HG02884 (cell line): ENCODE data around the gene ACTL7B.
"Not testable (repeated sequence)": the region's sequence is repeated elsewhere in the genome, so short reads cannot be mapped to it uniquely, and the experiment has no call there.

Source experiments
- ATAC-seq: cut with Tn5 transposase; IDR thresholded peaks from one replicate; pipeline ENCODE4 v1.9.1; 2021; ENCODE audit warnings: mild to moderate bottlenecking, moderate library complexity; ENCODE audit not compliant: unreplicated experiment

The ACTL7B gene

DNA sequence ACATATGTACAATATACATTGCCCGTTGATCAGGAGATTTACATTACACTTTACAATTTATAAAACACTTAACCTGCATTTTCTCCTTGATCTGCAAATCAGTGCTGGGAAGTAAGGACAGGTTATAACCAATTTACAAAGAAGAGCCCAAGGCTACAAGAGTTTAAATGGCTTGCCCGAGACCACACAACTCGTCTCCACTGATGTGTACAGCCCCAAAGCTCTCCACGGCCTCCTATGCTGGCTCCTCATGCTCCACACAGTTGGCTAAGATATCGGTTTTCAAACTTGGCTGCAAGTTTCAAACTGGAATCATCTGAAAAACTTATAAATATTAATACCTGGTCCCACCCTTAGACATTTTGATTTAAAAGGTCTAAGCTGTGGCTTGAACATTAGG is 10.3 kb downstream of the ACTL7B start:
- ATAC-seq, result no peak

- no peak for ATAC-seq
Observed at GRCh38 chr9:108844856-108845255, 10.9 kb downstream of the ACTL7B start.

GRCh38 chr9:108844391-108844790 is 11.4 kb downstream of the ACTL7B start:
- ATAC-seq, result no peak

DNA sequence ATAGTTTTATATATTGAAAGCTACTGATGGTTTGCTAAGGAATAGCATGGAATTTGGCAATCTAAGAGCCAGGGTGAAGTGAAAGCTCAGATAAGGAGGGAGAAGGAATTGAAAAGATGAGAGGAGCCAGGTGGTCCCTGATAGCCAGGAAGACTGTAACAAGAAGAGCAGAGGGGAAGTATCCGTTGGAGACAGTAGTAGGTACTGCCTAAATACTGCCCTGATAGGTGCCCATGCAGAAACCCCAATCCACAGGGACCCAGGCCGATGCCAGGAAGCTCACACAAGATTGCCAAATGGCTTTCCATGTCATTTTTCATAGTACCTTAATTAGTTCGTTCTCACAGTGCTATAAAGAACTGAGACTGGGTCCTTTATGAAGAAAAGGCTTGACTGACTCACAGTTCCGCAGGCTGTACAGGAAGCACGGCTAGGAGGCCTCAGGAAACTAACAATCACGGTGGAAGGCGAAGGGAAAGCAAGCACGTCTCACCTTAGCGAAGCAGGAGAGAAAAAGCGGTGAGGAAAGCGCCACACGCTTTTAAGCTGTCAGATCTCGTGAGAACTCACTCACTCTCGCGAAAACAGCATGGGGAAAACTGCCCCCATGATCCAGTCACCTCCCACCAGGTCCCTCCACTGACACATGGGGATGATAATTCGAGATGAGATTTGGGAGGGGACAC is 13.0 kb downstream of the ACTL7B start:
- no peak for ATAC-seq

- not testable (repeated sequence) for ATAC-seq
Observed at GRCh38 chr9:108839561-108839960, 16.2 kb downstream of the ACTL7B start.

- no peak for ATAC-seq
Observed at GRCh38 chr9:108838017-108838416, 17.8 kb downstream of the ACTL7B start.

DNA sequence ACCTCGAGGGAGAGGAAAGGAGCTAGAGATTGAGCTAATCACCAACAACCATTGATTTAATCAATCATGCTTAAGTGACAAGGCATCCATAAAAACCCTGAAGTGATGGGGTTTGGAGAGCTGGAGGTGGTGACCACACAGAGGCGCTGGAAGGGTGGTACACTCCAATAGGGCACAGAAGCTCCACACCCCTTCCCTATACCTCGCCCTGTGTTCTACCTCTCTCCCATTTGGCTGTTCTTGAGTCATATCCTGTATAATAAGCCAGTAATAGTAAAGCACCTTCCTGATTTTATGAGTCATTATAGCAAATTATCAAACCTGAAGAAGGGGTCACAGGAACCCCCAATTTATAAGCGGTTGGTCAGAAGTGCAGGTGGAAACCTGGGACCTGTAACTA is 18.3 kb downstream of the ACTL7B start:
- no peak for ATAC-seq

DNA sequence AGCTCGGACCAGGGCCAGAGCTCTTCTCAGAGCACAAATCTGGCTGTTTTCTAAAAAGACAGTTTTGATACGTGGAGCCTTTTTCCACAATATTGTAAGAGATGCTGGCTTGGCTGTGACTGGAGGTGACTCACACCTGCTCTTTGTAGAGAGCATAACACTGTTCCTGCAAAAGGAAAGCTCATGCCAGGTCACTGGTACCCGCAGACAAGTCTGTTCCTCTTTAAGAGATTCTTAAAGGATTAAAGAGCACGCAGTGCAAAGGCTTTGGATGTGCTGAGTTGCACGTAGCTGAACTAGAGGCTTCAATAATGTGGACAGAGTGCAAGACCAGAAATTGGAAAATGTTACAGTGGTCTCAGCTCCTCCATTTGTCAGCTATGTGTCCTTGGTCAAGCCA is 19.0 kb downstream of the ACTL7B start:
- ATAC-seq, result no peak

GRCh38 chr9:108836319-108836718 is 19.5 kb downstream of the ACTL7B start:
- ATAC-seq, result no peak

- no peak for ATAC-seq
Observed at GRCh38 chr9:108835831-108836230, 20.0 kb downstream of the ACTL7B start.

DNA sequence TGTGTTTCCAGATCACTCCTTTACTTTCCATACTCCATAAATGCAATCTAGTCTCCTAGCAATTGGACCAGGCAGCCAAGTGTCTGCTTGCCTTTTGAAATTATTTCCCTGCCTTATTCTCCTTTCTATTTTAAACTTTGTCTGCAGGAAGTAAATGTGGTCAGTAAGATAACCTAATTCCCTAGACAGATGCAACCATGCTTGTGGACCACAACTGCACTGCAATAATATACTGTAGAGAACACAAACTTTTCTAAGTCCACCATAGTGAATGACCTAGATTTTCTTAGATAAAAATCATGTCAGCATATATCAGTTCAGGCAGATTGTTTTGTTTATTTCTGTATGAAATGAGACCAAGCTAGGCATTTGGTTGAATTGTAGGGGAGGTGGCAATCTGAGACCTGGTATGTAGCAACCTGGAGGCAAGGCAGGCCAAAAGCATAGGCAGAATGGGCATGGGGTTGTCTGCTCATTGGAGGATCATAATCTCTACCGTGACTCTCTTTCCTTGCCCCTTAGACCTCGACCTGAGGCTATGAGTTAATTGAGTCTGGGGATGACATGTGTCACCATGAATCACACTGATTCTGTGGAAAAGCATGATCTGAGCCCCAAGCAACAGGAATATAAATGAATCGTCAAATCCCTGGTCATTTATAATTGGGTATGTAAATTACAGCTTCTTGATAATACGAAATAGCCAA is 20.7 kb downstream of the ACTL7B start:
- no peak for ATAC-seq

DNA sequence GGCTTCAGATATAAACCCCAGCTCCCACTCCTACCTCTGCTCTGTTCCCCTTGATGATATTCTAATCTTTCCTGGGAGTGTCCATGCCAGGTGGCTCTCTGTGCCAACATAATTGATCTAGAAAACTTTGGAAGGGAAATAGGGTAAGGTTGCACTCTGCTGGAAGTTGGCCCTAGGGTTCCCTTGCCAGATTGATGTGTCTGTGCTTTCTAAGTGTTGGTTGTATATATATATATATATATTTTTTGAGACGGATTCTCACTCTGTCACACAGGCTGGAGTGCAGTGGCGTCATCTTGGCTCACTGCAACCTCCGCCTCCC is 23.6 kb downstream of the ACTL7B start:
- no peak for ATAC-seq

DNA sequence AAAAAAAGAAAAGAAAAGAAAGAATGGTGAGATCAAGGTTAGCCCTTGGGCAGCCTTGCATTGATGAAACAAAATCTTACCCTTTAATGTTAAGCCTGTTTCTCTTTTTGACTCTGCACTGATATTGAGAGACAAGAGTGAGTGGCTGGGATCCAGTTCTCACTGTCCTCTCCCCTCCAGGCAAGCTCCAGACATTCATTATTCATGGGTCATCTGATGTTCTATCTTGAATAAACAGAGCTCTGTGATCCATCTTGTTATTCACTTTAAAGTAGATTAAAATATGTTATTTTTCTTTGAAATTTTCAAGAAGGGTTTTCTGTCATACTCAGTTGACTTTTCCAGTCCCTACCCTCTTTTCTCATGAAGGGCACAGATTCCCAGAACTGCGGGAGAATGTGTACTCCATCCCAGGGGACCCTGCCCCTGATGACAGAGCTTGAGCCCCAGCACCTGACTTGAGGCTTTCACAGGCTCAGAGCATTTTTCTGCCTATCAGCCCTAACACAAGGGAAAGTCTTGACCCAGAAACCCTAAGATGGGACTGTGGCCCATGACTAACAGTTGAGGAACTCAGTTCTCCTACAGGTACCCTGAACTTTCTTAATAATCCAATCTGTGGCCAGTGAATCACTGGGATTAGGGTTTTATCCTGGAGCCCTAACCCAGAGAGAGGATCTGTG is 24.1 kb downstream of the ACTL7B start:
- no peak for ATAC-seq

GRCh38 chr9:108830272-108830671 is 25.5 kb downstream of the ACTL7B start:
- ATAC-seq, result no peak

- no peak for ATAC-seq
Observed at GRCh38 chr9:108823829-108824228, 32.0 kb downstream of the ACTL7B start.

GRCh38 chr9:108816037-108816436 is 39.7 kb downstream of the ACTL7B start:
- ATAC-seq, result no peak

DNA sequence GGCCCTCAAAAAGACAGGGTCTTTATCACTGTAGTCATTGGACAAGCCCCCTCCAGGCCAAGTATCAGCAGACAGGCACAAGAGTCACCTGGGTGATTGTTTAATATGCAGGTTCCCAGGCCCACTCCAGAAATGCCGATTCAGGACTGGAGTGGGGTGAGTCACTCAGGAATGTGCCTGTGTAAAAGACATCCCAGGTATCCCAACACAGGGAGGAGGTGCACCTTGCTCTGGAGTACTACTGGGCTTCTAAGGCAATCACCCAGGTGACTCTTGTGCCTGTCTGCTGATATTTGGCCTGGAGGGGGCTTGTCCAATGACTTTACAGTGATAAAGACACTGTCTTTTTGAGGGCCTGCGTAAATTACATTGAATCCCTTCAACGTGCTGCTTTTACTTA is 40.6 kb downstream of the ACTL7B start:
- ATAC-seq, result no peak

DNA sequence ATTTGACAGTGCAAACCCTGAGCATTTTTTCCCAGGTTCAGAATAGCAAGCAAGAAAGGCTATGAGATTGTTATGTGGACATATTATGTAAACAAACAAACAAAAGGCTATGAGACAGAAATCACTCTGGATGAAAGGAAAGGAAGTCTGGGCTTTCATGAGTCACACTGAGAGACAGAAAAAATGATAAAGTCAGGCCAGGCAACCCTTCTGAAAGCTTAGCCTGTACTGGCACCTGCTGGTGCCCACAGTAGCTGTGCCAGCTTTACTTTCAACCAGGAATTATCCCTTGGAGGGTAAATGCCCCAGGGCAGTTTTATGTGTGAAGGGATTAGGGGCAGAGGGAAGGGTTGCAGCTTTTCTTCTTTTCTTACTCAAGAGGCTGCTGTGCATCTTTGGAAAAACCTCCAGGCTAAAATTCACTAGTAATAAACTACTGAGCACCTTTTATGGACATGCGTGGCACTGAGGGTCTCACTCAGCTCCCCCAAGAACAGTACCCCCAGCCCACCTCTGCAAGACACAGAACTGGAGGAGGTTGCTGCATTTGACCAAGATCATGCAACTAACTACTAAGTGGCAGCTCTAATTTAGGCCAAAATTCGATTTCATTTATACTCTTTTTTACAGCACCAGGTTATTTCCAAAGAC is 41.7 kb downstream of the ACTL7B start:
- no peak for ATAC-seq

GRCh38 chr9:108812396-108813025 is 43.3 kb downstream of the ACTL7B start:
- no peak for ATAC-seq

DNA sequence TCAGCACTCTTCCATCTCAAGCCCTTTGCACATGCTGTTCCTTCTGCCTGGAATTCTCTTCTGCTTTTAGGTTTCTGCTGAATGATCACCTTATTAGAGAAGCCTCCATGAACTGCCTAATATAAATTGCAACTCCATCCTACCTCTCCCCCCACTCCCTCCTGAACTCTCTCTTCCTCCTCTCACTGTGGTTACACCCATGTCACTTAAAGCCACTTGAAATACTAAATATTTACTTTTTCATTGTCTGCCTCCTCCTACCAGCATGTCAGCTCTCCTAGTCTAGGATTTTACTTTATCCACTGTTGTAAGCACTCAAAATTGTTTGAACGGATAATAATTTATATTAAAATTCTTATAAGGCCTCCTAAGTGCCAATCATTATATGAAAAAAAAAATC is 43.8 kb downstream of the ACTL7B start:
- no peak for ATAC-seq

DNA sequence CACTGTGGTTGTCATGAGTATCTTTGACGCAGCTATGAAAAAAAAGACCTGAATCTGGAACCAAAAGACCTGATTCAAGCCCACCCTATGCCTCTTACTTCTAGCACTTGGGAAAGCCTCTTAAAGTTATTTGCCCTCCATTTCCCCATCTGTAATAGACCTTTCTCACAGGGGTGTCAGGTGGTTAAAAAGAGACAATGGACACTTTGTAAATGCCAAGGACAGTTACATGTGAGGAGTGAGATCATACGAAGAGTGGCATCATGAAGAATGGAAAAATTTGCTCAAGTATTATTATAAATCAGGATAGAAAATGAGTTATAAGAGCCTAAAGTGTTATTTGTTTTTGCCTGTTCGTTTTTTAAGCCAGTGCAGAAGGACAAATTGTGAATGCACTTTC is 46.5 kb downstream of the ACTL7B start:
- ATAC-seq, result no peak
